Measurements from ENCODE around the gene NKD1.

- no peak for TF ChIP-seq SIN3A (IDR thresholded peaks at IDR 0.05; ENCODE audit: borderline replicate concordance, insufficient read depth, low read length)
- TF ChIP-seq POLR2AphosphoS5 (IDR thresholded peaks at IDR 0.05; ENCODE audit: low read depth, low read length): no peak
- TF ChIP-seq REST (IDR thresholded peaks at IDR 0.05; ENCODE audit: insufficient read depth in 1 of 2, low read depth in 2 of 2, low read length in 2 of 2): no peak
- TF ChIP-seq TAF1 (IDR thresholded peaks at IDR 0.05; ENCODE audit: borderline replicate concordance, insufficient read depth, low read length): no peak
Measured at GRCh38 chr16:50591209-50591608, 43.0 kb downstream of the NKD1 start.
